ENCODE results near the gene IQGAP2. TPM values are rescaled to one million over a fixed set of nuclear protein-coding genes. Genes with fewer than 3 reads are reported as not detected.
"Not testable (repeated sequence)": the region's sequence is repeated elsewhere in the genome, so short reads cannot be mapped to it uniquely, and the experiment has no call there.

IQGAP2 gene
- total RNA-seq, 2 experiments from 2014 or later = 118 to 124 TPM

- ChIA-PET CTCF (no interaction called here), POLR2A (no interaction called here)
- Mint-ChIP-seq H3K27me3 (no peaks in the 10 kb centered on the region), H3K9me3 (no peaks in the 10 kb centered on the region), H3K36me3 (ENCODE audit: low read depth) (peaks cover 41% of the 10 kb centered on the region), H3K27ac (no peak overlapping the region), H3K4me1 (peaks cover 21% of the 10 kb centered on the region), H3K4me3 (no peak overlapping the region)
- no peak for DNase-seq
These were observed 23.1 kb downstream of the IQGAP2 start for GRCh38 chr5:76425928-76426804.

DNA sequence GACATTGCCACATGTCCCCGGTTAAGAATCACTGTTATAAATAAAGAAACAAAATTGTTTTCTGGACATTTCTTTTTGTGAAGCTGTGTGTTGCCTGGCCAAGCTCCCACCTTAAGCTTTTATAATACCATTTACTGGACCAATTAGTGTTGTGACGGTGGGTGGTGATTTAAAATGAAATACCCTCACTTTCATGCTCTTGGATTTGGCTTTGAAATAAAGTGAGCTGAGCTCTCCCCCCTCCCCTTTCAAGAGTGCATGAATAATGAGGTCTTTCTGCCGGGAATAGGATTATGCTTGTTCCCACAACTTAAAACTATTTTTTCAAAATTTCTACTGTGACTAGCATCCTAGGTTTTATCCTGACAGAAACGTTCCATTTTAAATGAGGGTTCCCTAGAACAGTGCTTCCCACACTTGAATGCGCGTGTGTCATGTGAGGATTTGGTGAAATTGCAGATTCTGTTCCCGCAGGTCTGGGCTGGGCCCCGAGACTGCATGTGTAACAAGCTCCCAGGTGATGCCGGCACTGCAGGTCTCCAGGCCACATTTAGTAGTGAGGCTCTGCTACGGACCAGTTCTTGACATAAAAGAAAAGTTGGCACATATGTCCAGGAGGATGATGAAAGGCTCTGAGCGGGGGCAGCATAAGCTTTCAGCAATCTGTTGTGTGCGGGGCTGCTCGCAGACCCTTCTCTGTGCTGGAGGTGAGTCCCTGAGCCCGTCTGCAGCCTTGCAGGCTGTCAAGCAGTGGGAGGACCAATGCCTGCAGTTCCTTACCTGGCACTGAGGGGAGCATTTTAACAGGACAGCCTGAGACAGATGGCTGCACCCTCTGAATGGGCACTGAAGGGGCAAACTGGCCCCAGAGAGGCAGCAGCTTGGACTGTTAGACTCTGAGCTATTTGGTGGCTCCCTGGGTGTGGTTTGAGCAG lies 24.4 kb downstream of the IQGAP2 start:
- no peak for DNase-seq
- Mint-ChIP-seq H3K36me3 (ENCODE audit: low read depth) (peaks cover 35% of the 10 kb centered on the region), H3K9me3 (no peaks in the 10 kb centered on the region), H3K27ac (no peak overlapping the region), H3K27me3 (no peaks in the 10 kb centered on the region), H3K4me1 (peaks cover 21% of the 10 kb centered on the region), H3K4me3 (no peak overlapping the region)
- CTCF ChIA-PET = interaction anchor here (0.7 to 0.8 kb wide), 2 partner anchors 149 to 347 kb away, joined by 3 read pairs; no protein-coding TSS in a partner anchor
- POLR2A ChIA-PET = interaction anchor here (0.7 kb wide), 1 partner anchor 9 kb away, joined by 3 read pairs; no protein-coding TSS in a partner anchor

DNA sequence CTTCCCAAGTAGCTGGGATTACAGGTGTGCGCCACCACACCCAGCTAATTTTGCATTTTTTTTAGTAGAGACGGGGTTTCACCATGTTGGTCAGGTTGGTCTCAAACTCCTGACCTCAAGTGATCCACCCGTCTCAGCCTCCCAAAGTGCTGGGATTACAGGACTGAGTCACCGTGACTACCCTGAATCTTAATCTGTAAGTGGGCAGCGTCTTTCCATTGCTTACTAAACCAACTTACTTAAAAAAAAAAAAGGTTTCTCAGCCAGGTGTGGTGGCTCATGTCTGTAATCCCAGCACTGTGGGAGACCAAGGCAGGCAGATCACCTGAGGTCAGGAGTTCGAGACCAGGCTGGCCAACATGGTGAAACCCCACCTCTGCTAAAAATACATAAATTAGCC lies 25.5 kb downstream of the IQGAP2 start:
- CTCF ChIA-PET = interaction anchor here (0.7 kb wide), 1 partner anchor 142 kb away, joined by 3 read pairs; no protein-coding TSS in a partner anchor
- H3K9me3 Mint-ChIP-seq, POLR2A ChIA-PET, DNase-seq, H3K27me3 Mint-ChIP-seq, H3K4me3 Mint-ChIP-seq, H3K27ac Mint-ChIP-seq: not testable (repeated sequence)
- Mint-ChIP-seq H3K36me3 (ENCODE audit: low read depth) (peaks cover 39% of the 10 kb centered on the region), H3K4me1 (peaks cover 21% of the 10 kb centered on the region)

- no peak for DNase-seq
- POLR2A ChIA-PET = no interaction called here
- Mint-ChIP-seq H3K9me3 (peaks cover 18% of the 10 kb centered on the region), H3K36me3 (ENCODE audit: low read depth) (peaks cover 25% of the 10 kb centered on the region), H3K27ac (no peak overlapping the region), H3K4me1 (peaks cover 4% of the 10 kb centered on the region), H3K27me3 (no peaks in the 10 kb centered on the region), H3K4me3 (no peak overlapping the region)
- CTCF ChIA-PET = no interaction called here
These were observed 30.2 kb downstream of the IQGAP2 start for GRCh38 chr5:76433261-76433660.

DNA sequence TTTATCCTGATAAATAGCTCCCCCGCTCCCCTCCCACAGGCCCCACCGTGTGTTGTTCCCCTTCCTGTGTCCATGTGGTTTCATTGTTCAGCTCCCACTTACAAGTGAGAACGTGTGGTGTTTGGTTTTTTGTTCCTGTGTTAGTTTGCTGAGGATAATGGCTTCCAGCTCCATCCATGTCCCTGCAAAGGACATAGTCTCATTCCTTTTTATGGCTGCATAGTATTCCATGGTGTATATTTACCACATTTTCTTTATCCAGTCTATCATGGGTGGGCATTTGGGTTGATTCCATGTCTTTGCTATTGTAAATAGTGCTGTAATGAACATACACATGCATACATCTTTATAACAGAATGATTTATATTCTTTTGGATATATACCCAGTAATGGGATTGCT lies 34.4 kb downstream of the IQGAP2 start:
- H3K27me3 Mint-ChIP-seq, POLR2A ChIA-PET, H3K4me3 Mint-ChIP-seq, H3K27ac Mint-ChIP-seq, H3K4me1 Mint-ChIP-seq, DNase-seq: not testable (repeated sequence)
- H3K36me3 Mint-ChIP-seq (ENCODE audit: low read depth) = peaks cover 58% of the 10 kb centered on the region
- CTCF ChIA-PET = interaction anchor here (1.2 kb wide), 1 partner anchor 181 kb away, joined by 3 read pairs; no protein-coding TSS in a partner anchor
- H3K9me3 Mint-ChIP-seq = peaks cover 23% of the 10 kb centered on the region

DNA sequence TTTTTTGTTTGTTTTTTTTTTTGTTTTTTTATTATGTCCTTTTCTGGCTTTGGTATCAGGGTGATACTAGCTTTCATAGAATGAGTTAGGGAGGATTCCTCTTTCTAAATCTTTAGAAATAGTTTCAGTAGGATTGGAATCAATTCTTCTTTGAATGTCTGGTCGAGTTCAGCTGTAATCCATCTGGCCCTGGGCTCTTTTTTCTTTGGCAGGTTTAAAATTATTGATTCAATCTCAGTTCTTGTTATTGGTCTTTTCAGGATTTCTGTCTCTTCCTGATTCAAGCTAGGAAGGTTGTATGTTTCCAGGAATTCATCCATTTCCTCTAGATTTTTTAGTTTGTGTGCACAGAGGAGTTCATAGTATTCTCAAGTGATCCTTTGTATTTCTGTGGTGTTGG lies 34.9 kb downstream of the IQGAP2 start:
- POLR2A ChIA-PET = no interaction called here
- Mint-ChIP-seq H3K4me3 (no peak overlapping the region), H3K27ac (no peak overlapping the region), H3K27me3 (no peaks in the 10 kb centered on the region), H3K4me1 (peaks cover 5% of the 10 kb centered on the region), H3K9me3 (peaks cover 23% of the 10 kb centered on the region), H3K36me3 (ENCODE audit: low read depth) (peaks cover 58% of the 10 kb centered on the region)
- CTCF ChIA-PET = interaction anchor here (1.2 kb wide), 1 partner anchor 181 kb away, joined by 3 read pairs; no protein-coding TSS in a partner anchor
- DNase-seq = no peak

- H3K36me3 Mint-ChIP-seq (ENCODE audit: low read depth) = peaks cover 59% of the 10 kb centered on the region
- H3K27ac Mint-ChIP-seq = no peak overlapping the region
- no peaks in the 10 kb centered on the region for H3K27me3 Mint-ChIP-seq
- ChIA-PET POLR2A (no interaction called here), CTCF (no interaction called here)
- peaks cover 23% of the 10 kb centered on the region for H3K9me3 Mint-ChIP-seq
- H3K4me3 Mint-ChIP-seq = no peak overlapping the region
- DNase-seq = no peak
- peaks cover 5% of the 10 kb centered on the region for H3K4me1 Mint-ChIP-seq
These were observed 36.1 kb downstream of the IQGAP2 start for GRCh38 chr5:76439201-76439600.

DNA sequence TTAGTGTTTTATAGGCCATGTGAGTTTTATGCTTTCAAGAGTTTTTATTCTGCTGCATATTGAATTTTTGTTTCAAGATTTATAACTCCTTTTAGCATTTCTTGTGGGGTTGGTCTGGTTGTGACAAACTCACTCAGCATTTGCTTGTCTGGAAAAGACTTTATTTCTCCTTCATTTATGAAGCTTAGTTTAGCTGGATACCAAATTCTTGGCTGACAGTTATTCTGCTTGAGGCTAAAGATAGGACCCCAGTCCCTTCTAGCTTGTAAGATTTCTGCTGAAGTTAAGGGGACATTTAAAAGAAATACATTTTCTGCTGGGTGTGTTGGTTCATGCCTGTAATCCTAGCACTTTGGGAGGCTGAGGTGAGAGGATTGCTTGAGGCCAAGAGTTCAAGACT lies 36.8 kb downstream of the IQGAP2 start:
- Mint-ChIP-seq H3K36me3 (ENCODE audit: low read depth) (peaks cover 61% of the 10 kb centered on the region), H3K4me3 (no peak overlapping the region)
- CTCF ChIA-PET = no interaction called here

DNA sequence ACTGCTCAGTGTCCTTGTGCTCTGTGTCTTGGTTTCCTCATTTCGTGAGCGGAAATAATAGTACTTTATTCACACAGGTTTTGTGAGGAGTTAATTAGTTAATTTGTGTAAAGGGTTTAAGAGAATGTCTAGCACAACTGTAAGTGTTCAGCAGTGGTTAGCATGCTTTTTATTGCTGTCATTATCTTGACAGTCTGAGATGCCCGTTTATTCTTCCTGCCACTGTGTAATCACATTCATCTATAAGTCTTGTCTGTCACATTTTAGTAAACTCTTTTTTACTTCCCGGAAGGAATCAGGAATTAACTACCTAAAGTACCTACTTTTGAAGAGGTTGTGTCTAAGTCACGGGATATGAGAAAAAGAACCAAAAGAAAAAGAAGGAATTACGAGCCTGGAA lies 38.0 kb downstream of the IQGAP2 start:
- ChIA-PET POLR2A (no interaction called here), CTCF (no interaction called here)
- H3K27ac Mint-ChIP-seq = no peak overlapping the region
- H3K9me3 Mint-ChIP-seq = peaks cover 15% of the 10 kb centered on the region
- DNase-seq = no peak
- peaks cover 8% of the 10 kb centered on the region for H3K4me1 Mint-ChIP-seq
- no peak overlapping the region for H3K4me3 Mint-ChIP-seq
- H3K36me3 Mint-ChIP-seq (ENCODE audit: low read depth) = peaks cover 63% of the 10 kb centered on the region
- no peaks in the 10 kb centered on the region for H3K27me3 Mint-ChIP-seq

More for the DNA sequence above, 36.8 kb downstream of the IQGAP2 start:
- POLR2A ChIA-PET = no interaction called here
- Mint-ChIP-seq H3K27ac (no peak overlapping the region), H3K4me1 (peaks cover 6% of the 10 kb centered on the region), H3K9me3 (peaks cover 23% of the 10 kb centered on the region), H3K27me3 (no peaks in the 10 kb centered on the region)
- DNase-seq = no peak

DNA sequence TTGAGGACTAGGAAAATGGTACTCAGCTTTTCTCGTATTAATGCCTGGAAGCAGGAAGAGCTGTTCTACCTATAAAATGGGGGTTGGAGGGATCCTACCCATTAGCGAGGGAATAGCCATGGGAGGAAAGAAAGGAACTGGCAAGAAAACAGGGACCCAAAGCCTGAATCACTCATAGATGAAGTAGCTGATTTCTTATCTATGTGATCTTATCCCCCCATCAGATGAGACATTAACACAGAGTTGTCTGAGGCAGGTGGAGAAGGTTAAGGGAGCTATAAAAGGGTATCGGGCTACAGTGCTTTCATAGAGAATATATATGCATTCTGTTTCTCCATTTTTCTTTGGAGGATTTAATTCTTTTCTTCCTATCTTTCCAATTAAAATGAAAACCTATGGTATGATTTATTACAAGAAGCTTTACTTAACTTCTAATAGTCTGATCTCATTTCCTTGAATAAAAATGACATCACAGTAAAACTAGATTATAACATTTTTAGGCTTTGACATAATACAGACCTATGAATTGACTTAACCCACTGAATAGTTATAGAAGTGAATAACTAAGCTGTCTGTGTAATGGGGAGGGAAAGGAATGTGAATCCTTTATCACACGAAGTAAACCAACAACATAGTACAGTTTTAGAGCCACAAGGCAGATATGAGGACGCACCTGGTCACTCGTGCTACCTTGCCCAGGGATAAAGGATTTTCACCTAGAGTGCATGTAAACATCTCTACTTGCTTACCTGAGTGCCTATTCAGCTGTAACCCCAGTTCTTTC lies 39.0 kb downstream of the IQGAP2 start:
- Mint-ChIP-seq H3K27me3 (no peaks in the 10 kb centered on the region), H3K27ac (no peak overlapping the region), H3K36me3 (ENCODE audit: low read depth) (peaks cover 61% of the 10 kb centered on the region), H3K9me3 (peaks cover 13% of the 10 kb centered on the region), H3K4me1 (peaks cover 8% of the 10 kb centered on the region), H3K4me3 (no peak overlapping the region)
- ChIA-PET CTCF (no interaction called here), POLR2A (no interaction called here)
- DNase-seq = no peak

GRCh38 chr5:76443066-76443800 lies 40.1 kb downstream of the IQGAP2 start:
- H3K27ac Mint-ChIP-seq = no peak overlapping the region

GRCh38 chr5:76445063-76445462 lies 42.0 kb downstream of the IQGAP2 start:
- Mint-ChIP-seq H3K4me1 (peaks cover 22% of the 10 kb centered on the region), H3K4me3 (no peak overlapping the region), H3K36me3 (ENCODE audit: low read depth) (peaks cover 56% of the 10 kb centered on the region), H3K9me3 (no peaks in the 10 kb centered on the region), H3K27me3 (no peaks in the 10 kb centered on the region), H3K27ac (no peak overlapping the region)
- ChIA-PET CTCF (no interaction called here), POLR2A (no interaction called here)
- DNase-seq = no peak

More at GRCh38 chr5:76443066-76443800, 40.1 kb downstream of the IQGAP2 start:
- POLR2A ChIA-PET = interaction anchor here (0.7 kb wide), 1 partner anchor 114 kb away, joined by 3 read pairs; no protein-coding TSS in a partner anchor
- CTCF ChIA-PET = interaction anchor here (0.6 to 1.3 kb wide), 2 partner anchors 12 to 54 kb away, joined by 3 read pairs; no protein-coding TSS in a partner anchor
- Mint-ChIP-seq H3K36me3 (ENCODE audit: low read depth) (peaks cover 58% of the 10 kb centered on the region), H3K4me3 (no peak overlapping the region), H3K9me3 (peaks cover 6% of the 10 kb centered on the region), H3K4me1 (peaks cover 12% of the 10 kb centered on the region), H3K27me3 (no peaks in the 10 kb centered on the region)
- DNase-seq = no peak
